ENCODE measurements around the gene IARS1. TPM values are rescaled to one million over a fixed set of nuclear protein-coding genes. Genes with fewer than 3 reads are reported as not detected.

IARS1 gene
- polyA plus RNA-seq, 3 donors: 7.1 to 24.2 (median 22.8) TPM

- H3K9me3 Mint-ChIP-seq: no peaks in the 10 kb centered on the region
- no peak overlapping the region for H3K27ac ChIP-seq (ENCODE audit: low read depth in 1 of 2, low read length in 2 of 2)
- H3K4me1 Mint-ChIP-seq: peaks cover 20% of the 10 kb centered on the region
- peaks cover 33 to 39% of the 10 kb centered on the region in 2 donors for H3K36me3 Mint-ChIP-seq
- no peaks in the 10 kb centered on the region for H3K27me3 ChIP-seq (ENCODE audit: control insufficient read depth in 2 of 2, insufficient read depth in 2 of 2, low read length in 2 of 2)
- no peak for TF ChIP-seq CTCF (IDR thresholded peaks at IDR 0.05)
- intact Hi-C loops (cut with micrococcal nuclease): loop anchor here (10.0 kb wide), 1 partner anchor 181 kb away; the partner anchor contains the start of gene SPTLC1 (in 2 of the 2)
- H3K79me2 ChIP-seq (ENCODE audit: insufficient read depth, low read length): peaks cover 27% of the 10 kb centered on the region
- H2AFZ ChIP-seq (ENCODE audit: insufficient read depth, low read depth, low read length, poor library complexity, severe bottlenecking): no peak overlapping the region
- H3K4me2 ChIP-seq (replicated peaks; ENCODE audit: extremely low read depth, low read length, poor library complexity, severe bottlenecking): no peak overlapping the region
- peaks cover 40 to 48% of the 10 kb centered on the region in 2 donors for H3K36me3 ChIP-seq (replicated peaks in 1 of 2; ENCODE audit: control insufficient read depth in 1 of 2, insufficient read depth in 2 of 2, low read length in 2 of 2)
- H3K4me3 ChIP-seq (replicated peaks in 1 of 3; ENCODE audit: low read depth in 2 of 3, low read length in 3 of 3): no peak overlapping the region
- H3K27me3 Mint-ChIP-seq (ENCODE audit: low read depth in 3 of 3): no peaks in the 10 kb centered on the region
- no peak for DNase-seq
- peaks cover 14 to 23% of the 10 kb centered on the region in 2 donors for H3K4me1 ChIP-seq (ENCODE audit: control insufficient read depth in 1 of 2, insufficient read depth in 2 of 2, low read length in 2 of 2)
- WGBS (ENCODE audit: insufficient coverage): 10% methylated on average over 2 of the region's 4 CpGs
- no peaks in the 10 kb centered on the region for H4K20me1 ChIP-seq (ENCODE audit: insufficient read depth, low read length)
- H3K27ac Mint-ChIP-seq: no peak overlapping the region
- H3K9me3 ChIP-seq (replicated peaks in 1 of 2; ENCODE audit: control insufficient read depth in 1 of 2, insufficient read depth in 1 of 2, low read length in 2 of 2): no peaks in the 10 kb centered on the region
- no peak overlapping the region for H3K9ac ChIP-seq (ENCODE audit: insufficient read depth, low read length, poor library complexity, severe bottlenecking)
- no peak overlapping the region for H3K4me3 Mint-ChIP-seq
Measured at GRCh38 chr9:92295827-92296258, 2.3 kb upstream of the IARS1 start.

- Mint-ChIP-seq H3K4me1 (peaks cover 20% of the 10 kb centered on the region), H3K4me3 (no peak overlapping the region), H3K27ac (no peak overlapping the region), H3K36me3 (peaks cover 28 to 33% of the 10 kb centered on the region in 2 donors), H3K27me3 (ENCODE audit: low read depth in 3 of 3) (no peaks in the 10 kb centered on the region), H3K9me3 (no peaks in the 10 kb centered on the region)
- Histone ChIP-seq H3K9me3 (replicated peaks in 1 of 2; ENCODE audit: control insufficient read depth in 1 of 2, insufficient read depth in 1 of 2, low read length in 2 of 2) (no peaks in the 10 kb centered on the region), H3K4me3 (replicated peaks in 1 of 3; ENCODE audit: low read depth in 2 of 3, low read length in 3 of 3) (no peak overlapping the region), H3K27me3 (ENCODE audit: control insufficient read depth in 2 of 2, insufficient read depth in 2 of 2, low read length in 2 of 2) (no peaks in the 10 kb centered on the region), H3K79me2 (ENCODE audit: insufficient read depth, low read length) (peaks cover 32% of the 10 kb centered on the region), H3K9ac (ENCODE audit: insufficient read depth, low read length, poor library complexity, severe bottlenecking) (no peak overlapping the region), H3K4me1 (ENCODE audit: control insufficient read depth in 1 of 2, insufficient read depth in 2 of 2, low read length in 2 of 2) (peaks cover 14 to 23% of the 10 kb centered on the region in 2 donors), H3K4me2 (replicated peaks; ENCODE audit: extremely low read depth, low read length, poor library complexity, severe bottlenecking) (no peak overlapping the region), H3K27ac (ENCODE audit: low read depth in 1 of 2, low read length in 2 of 2) (no peak overlapping the region), H4K20me1 (ENCODE audit: insufficient read depth, low read length) (no peaks in the 10 kb centered on the region), H3K36me3 (replicated peaks in 1 of 2; ENCODE audit: control insufficient read depth in 1 of 2, insufficient read depth in 2 of 2, low read length in 2 of 2) (peaks cover 35 to 43% of the 10 kb centered on the region in 2 donors), H2AFZ (ENCODE audit: insufficient read depth, low read depth, low read length, poor library complexity, severe bottlenecking) (peak overlapping the region; percentile 95)
- WGBS (ENCODE audit: insufficient coverage): 81% methylated on average over 5 of the region's 7 CpGs
- intact Hi-C loops (cut with micrococcal nuclease): loop anchor here (10.0 kb wide), 1 partner anchor 181 kb away; the partner anchor contains the start of gene SPTLC1 (in 2 of the 2)
- no peak for TF ChIP-seq CTCF (IDR thresholded peaks at IDR 0.05)
- DNase-seq: no peak
Measured at GRCh38 chr9:92295240-92295790, 1.8 kb upstream of the IARS1 start.
